ENCODE measurements around the gene PIP4K2A.

Gene PIP4K2A

DNA sequence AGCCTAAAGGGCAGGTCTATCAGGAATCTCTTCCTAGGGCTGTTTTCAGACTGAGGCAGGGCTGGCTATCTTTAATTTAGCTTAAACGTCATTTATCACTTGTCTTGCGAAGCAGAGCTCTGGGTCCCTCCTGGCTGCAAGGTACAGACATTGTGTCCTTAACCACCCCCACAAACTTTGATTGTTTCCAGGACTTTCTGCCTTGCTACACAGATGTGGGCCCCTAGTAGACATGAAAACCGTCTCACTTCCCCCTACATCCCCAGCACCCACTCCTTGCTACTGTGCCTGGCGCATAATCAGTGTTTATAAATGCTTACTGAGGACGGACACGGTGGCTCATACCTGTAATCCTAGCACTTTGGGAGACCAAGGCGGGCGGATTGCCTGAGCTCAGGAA, 54.5 kb downstream of the PIP4K2A start:
- Mint-ChIP-seq H3K9me3 (no peaks in the 10 kb centered on the region), H3K4me1 (peaks cover 79% of the 10 kb centered on the region), H3K36me3 (ENCODE audit: low read depth) (peaks cover 6% of the 10 kb centered on the region), H3K27ac (peak overlapping the region; percentile 92), H3K27me3 (ENCODE audit: low read depth, poor library complexity) (peaks cover 2% of the 10 kb centered on the region), H3K4me3 (peak overlapping the region; percentile 57)
- no peak for TF ChIP-seq CTCF (IDR thresholded peaks at IDR 0.05)
- no peak for DNase-seq

DNA sequence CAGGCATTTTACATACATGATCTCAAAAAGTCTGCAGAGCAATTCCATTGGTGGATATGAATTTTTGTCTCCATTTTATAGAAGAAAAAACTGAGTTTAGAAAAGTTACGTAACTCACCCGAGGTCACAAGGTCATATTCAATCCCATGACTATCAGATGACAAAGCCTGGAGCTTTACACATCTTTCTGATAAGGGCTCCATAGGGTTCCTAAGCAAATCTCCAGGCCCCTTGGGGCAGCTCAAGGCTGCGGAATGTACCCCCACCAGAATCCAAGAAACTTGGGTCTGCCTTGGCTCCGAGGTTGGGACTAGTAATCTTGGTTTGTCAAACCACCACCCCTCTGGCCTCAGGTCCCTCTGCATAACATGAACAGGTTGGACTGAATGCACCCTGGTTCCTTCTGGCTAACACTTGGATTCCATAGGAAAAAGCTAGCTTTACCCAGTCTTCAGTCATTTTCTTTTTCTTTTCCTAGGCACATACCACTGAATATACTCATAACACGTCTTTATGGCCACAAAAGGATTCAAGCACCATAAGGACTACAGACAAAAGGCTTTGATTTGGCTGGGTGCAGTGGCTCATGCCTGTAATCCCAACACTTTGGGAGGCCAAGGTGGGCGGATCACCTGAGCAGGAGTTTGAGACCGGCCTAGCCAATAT, 55.5 kb downstream of the PIP4K2A start:
- Mint-ChIP-seq H3K9me3 (no peaks in the 10 kb centered on the region), H3K36me3 (ENCODE audit: low read depth) (peaks cover 6% of the 10 kb centered on the region), H3K4me3 (no peak overlapping the region), H3K4me1 (peaks cover 89% of the 10 kb centered on the region), H3K27me3 (ENCODE audit: low read depth, poor library complexity) (peaks cover 2% of the 10 kb centered on the region), H3K27ac (peak overlapping the region; percentile 45)
- no peak for DNase-seq
- no peak for TF ChIP-seq CTCF (IDR thresholded peaks at IDR 0.05)

DNA sequence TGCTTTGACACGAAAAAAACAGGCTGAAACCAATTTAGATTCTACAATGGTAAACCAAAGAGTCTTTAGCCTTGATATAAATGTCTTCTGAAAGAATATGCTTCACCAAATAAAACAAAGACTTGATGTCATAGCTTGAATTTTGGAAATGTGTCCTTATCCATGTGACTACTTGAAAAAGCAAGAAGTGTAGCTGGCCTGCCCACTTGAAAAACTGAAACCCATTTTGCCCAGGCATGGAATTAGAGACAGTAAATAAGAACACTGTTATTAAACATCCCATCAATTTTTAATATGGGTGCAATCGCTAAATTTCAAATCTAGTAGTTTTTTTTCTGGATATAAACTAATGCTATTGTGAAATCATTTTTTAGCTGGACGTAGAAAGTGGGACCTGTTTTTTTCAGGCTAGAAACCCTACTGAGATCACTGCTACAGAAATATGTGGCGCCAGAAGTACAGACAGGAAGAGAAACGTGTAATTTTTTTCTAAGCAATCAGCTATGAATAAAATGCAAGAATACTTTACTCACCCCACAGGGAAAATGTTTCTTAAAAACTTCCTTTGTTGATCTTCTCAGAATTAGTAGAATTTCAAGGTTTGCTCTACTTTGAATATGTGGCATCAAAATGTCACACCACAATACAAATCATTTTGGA, 56.7 kb downstream of the PIP4K2A start:
- peaks cover 2% of the 10 kb centered on the region for H3K27me3 Mint-ChIP-seq (ENCODE audit: low read depth, poor library complexity)
- H3K4me3 Mint-ChIP-seq, result no peak overlapping the region
- no peak for DNase-seq
- H3K4me1 Mint-ChIP-seq, result peaks cover 95% of the 10 kb centered on the region
- H3K9me3 Mint-ChIP-seq, result no peaks in the 10 kb centered on the region
- H3K36me3 Mint-ChIP-seq (ENCODE audit: low read depth), result peaks cover 6% of the 10 kb centered on the region
- TF ChIP-seq CTCF (IDR thresholded peaks at IDR 0.05), result no peak
- H3K27ac Mint-ChIP-seq, result peak overlapping the region; percentile 70

GRCh38 chr10:22657024-22657423, 57.4 kb downstream of the PIP4K2A start:
- Mint-ChIP-seq H3K4me1 (peaks cover 95% of the 10 kb centered on the region), H3K36me3 (ENCODE audit: low read depth) (peaks cover 6% of the 10 kb centered on the region), H3K4me3 (no peak overlapping the region), H3K27me3 (ENCODE audit: low read depth, poor library complexity) (peaks cover 2% of the 10 kb centered on the region), H3K9me3 (no peaks in the 10 kb centered on the region), H3K27ac (peak overlapping the region; percentile 70)
- TF ChIP-seq CTCF (IDR thresholded peaks at IDR 0.05), result no peak
- no peak for DNase-seq

DNA sequence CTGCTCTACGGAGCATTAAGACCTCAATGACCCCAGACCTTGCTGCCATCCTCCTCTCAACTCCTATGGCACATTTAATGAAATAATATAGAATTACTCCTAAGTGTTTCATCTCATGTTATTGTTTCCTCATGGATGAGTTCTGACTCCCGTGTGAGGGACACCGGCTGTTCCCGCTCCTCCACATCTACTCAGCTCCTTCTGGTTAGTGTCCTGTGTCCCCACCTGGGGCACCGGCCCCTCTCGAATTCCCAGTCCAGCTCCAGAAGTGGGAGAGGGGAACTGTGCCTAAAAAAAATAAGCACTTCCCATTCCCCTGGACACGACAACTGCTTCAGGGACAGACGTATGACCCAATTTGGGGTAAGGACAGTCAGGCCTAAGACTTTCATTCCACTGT, 58.3 kb downstream of the PIP4K2A start:
- no peak for TF ChIP-seq CTCF (IDR thresholded peaks at IDR 0.05)
- no peaks in the 10 kb centered on the region for H3K9me3 Mint-ChIP-seq
- H3K4me3 Mint-ChIP-seq, result peak overlapping the region; percentile 12
- peak overlapping the region; percentile 75 for H3K27ac Mint-ChIP-seq
- peaks cover 2% of the 10 kb centered on the region for H3K27me3 Mint-ChIP-seq (ENCODE audit: low read depth, poor library complexity)
- no peak for DNase-seq
- peaks cover 6% of the 10 kb centered on the region for H3K36me3 Mint-ChIP-seq (ENCODE audit: low read depth)
- H3K4me1 Mint-ChIP-seq, result peaks cover 96% of the 10 kb centered on the region

Measured in nephron progenitor cell (in vitro differentiated cells).